Peyer's patch (tissue), 4 donors: Measurements from ENCODE around the gene LRCOL1. TPM values are rescaled to one million over a fixed set of nuclear protein-coding genes. Genes with fewer than 3 reads are reported as not detected.

Source experiments
- DNase-seq, 3 donors: peaks; one replicate each; pipeline ENCODE4 v3.0.0-alpha.2; 2017 to 2019
- H3K27ac ChIP-seq, 4 donors: fragments of 200-600 bp; sonication (generic); one replicate each; pipeline ENCODE4 v1.5.1; 2016 to 2019
- H3K27me3 ChIP-seq, 2 donors: fragments of 200-600 bp; sonication (generic); one replicate each; pipeline ENCODE4 v1.5.1; 2019
- H3K36me3 ChIP-seq, 3 donors: fragments of 200-600 bp; sonication (generic); one replicate each; pipeline ENCODE4 v1.5.1; 2016 to 2019
- H3K4me1 ChIP-seq, 4 donors: fragments of 200-600 bp; sonication (generic); one replicate each; pipeline ENCODE4 v1.5.1; 2016 to 2019
- H3K4me3 ChIP-seq, 4 donors: fragments of 200-600 bp; sonication (generic); 1 replicate in 3 of 4; 2 replicates in 1 of 4; pipeline ENCODE4 v1.5.1; 2016 to 2019; ENCODE audit warnings: mild to moderate bottlenecking in 1 of 4
- H3K9me3 ChIP-seq, 4 donors: fragments of 200-600 bp; sonication (generic); one replicate each; pipeline ENCODE4 v1.5.1; 2016 to 2019; ENCODE audit warnings: mild to moderate bottlenecking in 1 of 4
- CTCF ChIP-seq, 6 experiments: fragments of 450-650 bp in 4 of 6; fragments of 200-600 bp in 2 of 6; sonication (generic) in 1 of 6; IDR thresholded peaks; one replicate each; pipeline ENCODE4 v1.5.1; 2017 to 2019; ENCODE audit warnings: antibody characterized with exemption in 6 of 6, mild to moderate bottlenecking in 3 of 6, moderate library complexity in 1 of 6
- POLR2A ChIP-seq, 2 donors: fragments of 450-650 bp; IDR thresholded peaks; one replicate each; pipeline ENCODE4 v1.5.1; 2017; ENCODE audit warnings: antibody characterized with exemption in 2 of 2, mild to moderate bottlenecking in 2 of 2, moderate library complexity in 2 of 2
- total RNA-seq, 4 donors: library from RNA; depleted of rRNA; stranded (reverse); fragments of >200 nt; gene quantifications; one replicate each; pipeline ENCODE4 v1.1.0, GENCODE V29; 2016

The LRCOL1 gene
- total RNA-seq, 4 donors from 2014 or later: not detected

- DNase-seq: peak; percentile 25 to 77 (median 61)
- no peaks in the 10 kb centered on the region for H3K27me3 ChIP-seq
- no peak for TF ChIP-seq CTCF (IDR thresholded peaks at IDR 0.05)
- TF ChIP-seq POLR2A (IDR thresholded peaks at IDR 0.05): no peak
- H3K9me3 ChIP-seq: no peaks in the 10 kb centered on the region
- peak overlapping the region; percentile 45 to 88 (median 78) for H3K4me3 ChIP-seq
- H3K4me1 ChIP-seq: peaks cover 0 to 24% (median 16%) of the 10 kb centered on the region in 4 donors
- H3K27ac ChIP-seq: peak overlapping the region in 3 of 4 donors; percentile 41 to 76 (median 56)
- H3K36me3 ChIP-seq: no peaks in the 10 kb centered on the region
Observed at GRCh38 chr12:132559652-132560363, 50.6 kb downstream of the LRCOL1 start.

- Histone ChIP-seq H3K27me3 (no peaks in the 10 kb centered on the region), H3K36me3 (no peaks in the 10 kb centered on the region), H3K4me1 (peaks cover 0 to 24% (median 16%) of the 10 kb centered on the region in 4 donors), H3K27ac (peak overlapping the region in 1 of 4 donors; percentile 76), H3K9me3 (no peaks in the 10 kb centered on the region), H3K4me3 (peak overlapping the region; percentile 45 to 88 (median 78))
- DNase-seq: peak in 2 of 3 donors; percentile 80 to 83
- no peak for TF ChIP-seq POLR2A (IDR thresholded peaks at IDR 0.05)
- no peak for TF ChIP-seq CTCF (IDR thresholded peaks at IDR 0.05)
Observed at GRCh38 chr12:132558861-132559623, 51.3 kb downstream of the LRCOL1 start.

- TF ChIP-seq CTCF (IDR thresholded peaks at IDR 0.05) (no peak), POLR2A (IDR thresholded peaks at IDR 0.05) (no peak)
- Histone ChIP-seq H3K27me3 (no peaks in the 10 kb centered on the region), H3K9me3 (no peaks in the 10 kb centered on the region), H3K4me1 (peaks cover 0 to 24% (median 16%) of the 10 kb centered on the region in 4 donors), H3K36me3 (no peaks in the 10 kb centered on the region), H3K4me3 (peak overlapping the region in 1 of 4 donors; percentile 81), H3K27ac (peak overlapping the region in 1 of 4 donors; percentile 76)
- peak in 1 of 3 donors; percentile 43 for DNase-seq
Observed at GRCh38 chr12:132558042-132558856, 52.1 kb downstream of the LRCOL1 start.

- TF ChIP-seq POLR2A (IDR thresholded peaks at IDR 0.05) (no peak), CTCF (IDR thresholded peaks at IDR 0.05) (no peak)
- H3K4me3 ChIP-seq: no peak overlapping the region
Observed at GRCh38 chr12:132557291-132558015, 52.9 kb downstream of the LRCOL1 start.

GRCh38 chr12:132556801-132557200, 53.6 kb downstream of the LRCOL1 start:
- TF ChIP-seq POLR2A (IDR thresholded peaks at IDR 0.05) (no peak), CTCF (IDR thresholded peaks at IDR 0.05) (no peak)
- no peak overlapping the region for H3K27ac ChIP-seq
- peaks cover 0 to 12% (median 0%) of the 10 kb centered on the region in 3 donors for H3K36me3 ChIP-seq
- DNase-seq: no peak
- no peaks in the 10 kb centered on the region for H3K9me3 ChIP-seq
- H3K4me1 ChIP-seq: peaks cover 0 to 20% (median 16%) of the 10 kb centered on the region in 4 donors
- H3K27me3 ChIP-seq: no peaks in the 10 kb centered on the region
- H3K4me3 ChIP-seq: no peak overlapping the region

More at GRCh38 chr12:132557291-132558015, 52.9 kb downstream of the LRCOL1 start:
- Histone ChIP-seq H3K27ac (peak overlapping the region in 1 of 4 donors; percentile 76), H3K27me3 (no peaks in the 10 kb centered on the region), H3K36me3 (peaks cover 0 to 6% (median 0%) of the 10 kb centered on the region in 3 donors), H3K4me1 (peaks cover 0 to 24% (median 16%) of the 10 kb centered on the region in 4 donors), H3K9me3 (no peaks in the 10 kb centered on the region)
- DNase-seq: no peak
